Inflammatory macrophage (primary cell): ENCODE results near the gene HADHA.
A peak's percentile ranks its signal among the peaks of the same experiment; 100 is the strongest.
"Not testable (repeated sequence)": the region's sequence is repeated elsewhere in the genome, so short reads cannot be mapped to it uniquely, and the experiment has no call there.

Experiments
- DNase-seq, 2 donors: peaks; one replicate each; pipeline ENCODE4 v3.0.0-alpha.2; 2020 to 2022
- total RNA-seq, 18 experiments: gene quantifications; one replicate each; lab custom pipeline; 2026; ENCODE audit warnings: mixed read lengths in 6 of 18, inconsistent platforms in 2 of 18; lab: John Stamatoyannopoulos, UW

Gene HADHA
- 194 to 413 (median 327) reads per million in 18 experiments for total RNA-seq

DNA sequence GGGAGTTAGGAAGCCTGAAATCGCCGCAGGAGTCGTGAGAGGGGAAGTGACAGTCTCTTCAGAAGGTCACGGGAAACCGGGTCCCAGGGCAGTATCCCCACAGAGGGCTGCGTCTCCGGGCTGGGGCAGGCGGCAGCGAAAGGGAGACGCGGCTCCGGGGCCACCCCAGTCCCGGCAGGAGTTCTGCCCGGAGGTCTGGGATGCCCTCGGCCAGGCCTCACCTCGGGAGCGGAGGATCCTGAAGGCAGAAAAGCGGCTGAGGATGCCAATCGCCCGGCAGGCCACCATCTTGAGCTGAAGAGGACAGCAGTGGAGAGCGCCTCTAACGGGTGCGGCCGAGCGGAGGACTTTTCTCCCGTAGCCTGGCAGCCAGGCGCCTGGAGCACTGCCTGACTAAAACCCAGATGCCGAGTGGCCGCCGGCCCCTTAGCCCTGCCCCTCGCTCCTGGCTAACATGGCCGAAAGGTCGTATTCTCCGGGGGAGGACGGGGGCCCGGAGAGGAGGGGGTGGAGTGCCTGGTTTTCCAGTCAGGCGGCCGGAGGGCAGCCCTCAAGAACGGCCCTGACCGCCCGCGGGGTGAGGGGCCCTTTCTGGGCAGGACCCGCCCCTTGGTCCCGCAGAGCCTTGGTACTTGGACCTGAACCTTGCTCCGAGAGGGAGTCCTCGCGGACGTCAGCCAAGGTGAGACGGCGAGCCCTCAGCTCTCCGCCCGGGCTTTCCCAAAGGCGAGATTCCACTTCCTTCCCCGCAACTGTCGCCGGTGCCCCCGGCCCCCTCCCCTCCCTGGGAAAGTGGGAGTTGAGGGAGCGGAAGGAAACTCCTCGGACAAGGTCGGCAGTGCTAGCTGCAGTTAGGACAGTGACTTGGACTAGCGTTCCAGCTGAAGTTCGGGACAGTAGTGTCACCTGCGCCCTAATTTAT is at the start of gene HADHA, which contains the start of gene HADHB:
Gene HADHA, minus strand, starts transcription at position 324 of the 922 bp plus-strand sequence. Its CDS starts 36 bp downstream, at position 288.
Gene HADHB, plus strand, starts transcription at position 631 of the 922 bp plus-strand sequence. CDS start 9,316 bp downstream, outside the sequence.
- peak; percentile 82 to 90 for DNase-seq

- DNase-seq: peak; percentile 63 to 89
Measured at GRCh38 chr2:26292646-26293045, 48.2 kb upstream of the HADHA start.

DNA sequence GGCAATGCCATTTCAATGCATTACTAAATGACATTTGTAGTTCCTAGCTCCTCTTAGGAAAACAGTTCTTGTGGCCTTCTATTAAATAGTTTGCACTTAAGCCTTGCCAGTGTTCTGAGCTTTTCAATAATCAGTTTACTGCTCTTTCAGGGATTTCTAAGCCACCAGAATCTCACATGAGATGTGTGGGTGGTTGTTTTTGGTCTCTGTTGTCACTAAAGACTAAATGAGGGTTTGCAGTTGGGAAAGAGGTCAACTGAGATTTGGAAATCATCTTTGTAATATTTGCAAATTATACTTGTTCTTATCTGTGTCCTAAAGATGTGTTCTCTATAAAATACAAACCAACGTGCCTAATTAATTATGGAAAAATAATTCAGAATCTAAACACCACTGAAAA is 45.6 kb upstream of the HADHA start:
- DNase-seq: peak; percentile 79 to 88

- no peak for DNase-seq
Measured at GRCh38 chr2:26285931-26286330, 41.5 kb upstream of the HADHA start.

DNA sequence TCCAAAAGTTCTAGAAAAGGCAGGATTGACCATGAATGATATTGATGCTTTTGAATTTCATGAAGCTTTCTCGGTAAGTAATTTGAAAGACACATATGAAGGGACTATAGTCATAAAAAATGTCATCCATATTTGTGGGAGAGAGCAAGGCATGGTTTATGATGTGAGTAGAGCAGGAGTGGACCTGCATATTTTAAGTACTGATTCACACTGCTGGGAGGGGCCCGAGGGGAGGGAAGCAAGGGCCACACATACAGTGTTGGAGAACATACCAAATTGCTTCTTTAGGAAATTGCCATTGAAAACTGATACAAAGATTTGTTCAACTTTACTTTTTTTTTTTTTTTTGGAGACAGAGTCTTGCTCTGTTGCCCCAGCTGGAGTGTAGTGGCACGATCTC is 39.7 kb upstream of the HADHA start:
- DNase-seq: no peak

GRCh38 chr2:26283606-26284005 is 39.2 kb upstream of the HADHA start:
- no peak for DNase-seq

GRCh38 chr2:26281226-26281625 is 36.8 kb upstream of the HADHA start:
- no peak for DNase-seq

DNA sequence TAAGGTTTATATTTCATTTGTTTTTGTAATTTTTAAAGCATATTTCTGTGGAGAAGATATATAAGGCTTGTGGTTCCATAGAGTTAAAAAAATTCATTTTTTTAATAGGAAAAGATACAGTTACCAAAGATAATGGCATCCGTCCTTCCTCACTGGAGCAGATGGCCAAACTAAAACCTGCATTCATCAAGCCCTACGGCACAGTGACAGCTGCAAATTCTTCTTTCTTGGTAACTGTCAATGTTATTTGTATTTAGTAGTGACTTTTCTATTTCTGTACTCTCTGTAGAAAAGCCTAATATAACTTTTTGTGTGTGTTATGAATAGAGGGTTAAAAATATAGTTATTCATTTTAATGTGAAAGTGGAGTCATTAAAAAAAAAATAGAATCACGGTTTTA is 35.5 kb upstream of the HADHA start:
- no peak for DNase-seq

GRCh38 chr2:26276484-26277227 is 32.2 kb upstream of the HADHA start:
- no peak for DNase-seq

DNA sequence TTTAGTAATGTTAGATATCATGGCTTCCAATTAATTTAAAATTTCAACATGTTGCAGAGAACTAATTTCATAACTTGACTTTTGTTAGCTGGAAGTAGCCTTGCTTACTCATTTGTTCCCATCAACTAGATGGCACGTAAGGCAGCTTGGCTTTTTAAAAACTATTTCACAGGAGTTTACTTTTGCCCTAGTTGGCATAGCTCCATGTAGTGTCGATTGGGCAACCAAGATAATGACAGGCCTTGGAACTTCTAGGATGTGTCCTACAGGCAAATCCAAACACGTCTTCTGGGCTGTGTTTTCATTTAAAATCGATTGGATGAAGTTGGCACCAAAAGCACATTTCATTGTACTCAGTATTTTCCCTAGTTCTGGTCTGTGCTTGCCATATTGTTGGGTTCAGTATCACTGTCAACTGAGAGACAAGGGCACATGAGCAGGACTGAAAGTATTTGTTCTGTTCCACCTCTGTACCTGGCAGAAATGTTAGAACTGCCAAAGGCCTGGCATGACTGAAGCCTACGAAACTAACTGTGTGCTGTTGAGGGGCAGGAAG is 29.7 kb upstream of the HADHA start:
- peak; percentile 85 to 90 for DNase-seq

DNA sequence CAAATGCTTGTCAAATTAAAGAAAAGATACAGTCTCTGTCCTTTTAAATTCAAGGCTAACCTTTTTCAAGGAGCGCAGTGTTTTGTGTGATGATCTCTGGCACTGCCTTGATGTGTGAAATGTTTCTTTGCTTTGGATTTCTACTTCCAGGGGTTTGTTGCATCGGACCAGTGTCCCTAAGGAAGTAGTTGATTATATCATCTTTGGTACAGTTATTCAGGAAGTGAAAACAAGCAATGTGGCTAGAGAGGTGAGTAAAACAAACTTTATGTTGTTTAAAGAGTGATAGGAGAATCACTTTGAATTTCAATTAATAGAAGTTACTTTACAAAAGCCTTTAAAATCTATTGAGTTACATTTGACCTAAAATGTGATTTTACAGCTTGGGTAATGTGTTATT is 29.1 kb upstream of the HADHA start:
- peak; percentile 47 to 50 for DNase-seq

GRCh38 chr2:26270373-26270772 is 25.9 kb upstream of the HADHA start:
- DNase-seq: peak in 1 of 2 donors; percentile 7

DNA sequence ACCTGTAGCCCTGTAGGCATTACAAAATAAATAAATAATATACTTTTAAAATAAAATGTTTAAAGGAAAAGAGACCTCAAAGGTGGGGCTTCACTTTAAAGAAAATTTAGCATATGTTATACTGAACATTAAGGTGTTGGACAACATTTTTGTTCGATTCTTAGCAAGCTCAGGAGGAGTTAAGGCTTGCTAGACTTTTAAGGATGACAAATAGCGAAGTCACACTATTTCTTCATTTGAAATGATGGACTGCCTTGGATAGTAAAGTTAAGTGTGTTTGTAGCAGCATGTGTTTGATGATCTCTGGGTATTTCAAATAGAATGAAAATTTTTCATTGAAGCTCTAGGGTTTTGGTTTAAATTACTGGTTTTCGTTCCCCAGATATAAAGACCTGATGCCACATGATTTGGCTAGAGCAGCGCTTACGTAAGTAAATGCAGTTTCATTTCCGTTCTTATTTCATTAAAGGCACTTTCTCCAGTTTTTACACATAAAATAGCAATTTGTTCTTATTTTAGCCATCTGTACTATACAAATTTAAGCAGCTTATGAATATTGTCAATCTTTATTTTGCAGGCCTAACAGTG is 25.2 kb upstream of the HADHA start:
- DNase-seq: peak; percentile 53 to 65

DNA sequence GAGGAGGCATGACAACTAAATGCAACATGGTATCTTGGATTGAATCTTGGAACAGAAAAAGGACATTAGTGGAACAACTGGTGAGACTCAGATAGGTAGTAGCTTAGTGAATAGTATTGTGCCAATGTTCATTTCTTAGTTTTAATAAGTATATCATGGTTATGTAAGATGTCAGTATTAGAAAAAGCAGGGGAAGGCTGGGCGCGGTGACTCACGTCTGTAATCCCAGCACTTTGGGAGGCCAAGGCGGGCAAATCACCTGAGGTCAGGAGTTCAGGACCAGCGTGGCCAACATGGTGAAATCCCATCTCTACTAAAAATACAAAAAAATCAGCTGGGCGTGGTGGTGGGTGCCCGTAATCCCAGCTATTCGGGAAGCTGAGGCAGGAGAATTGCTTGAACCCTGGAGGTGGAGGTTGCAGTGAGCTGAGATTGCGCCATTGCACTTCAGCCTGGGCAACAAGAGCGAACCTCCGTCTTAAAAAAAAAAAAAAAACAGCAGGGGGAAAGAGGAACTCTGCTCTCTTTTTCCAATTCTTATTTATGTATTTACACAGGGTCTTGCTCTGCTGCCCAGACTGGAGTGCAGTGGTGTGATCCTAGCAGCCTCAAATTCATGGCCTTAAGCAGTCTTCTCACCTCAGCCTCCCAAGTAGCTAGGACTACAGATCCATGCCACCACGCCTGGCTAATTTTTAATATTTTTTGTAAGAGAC is 24.4 kb upstream of the HADHA start:
- peak; percentile 35 for DNase-seq

DNA sequence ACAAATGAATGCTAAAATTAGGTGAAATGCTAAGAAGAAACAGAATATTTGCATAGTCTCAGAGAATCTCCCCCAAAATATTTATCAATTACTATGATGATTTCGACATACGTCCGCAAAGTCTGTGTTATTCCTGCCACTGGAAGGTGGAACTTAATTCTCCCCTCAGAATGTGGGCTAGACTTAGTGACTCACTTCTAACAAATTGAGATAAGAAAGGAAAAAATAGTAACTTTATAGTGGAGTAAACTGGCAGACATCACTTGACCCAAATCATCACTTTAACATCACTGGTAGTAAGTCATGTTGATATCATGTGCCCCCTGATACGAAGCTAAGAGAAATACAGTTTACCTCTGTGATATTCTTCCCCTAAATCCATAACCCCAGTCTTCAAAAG is 23.8 kb upstream of the HADHA start:
- peak; percentile 24 to 42 for DNase-seq

DNA sequence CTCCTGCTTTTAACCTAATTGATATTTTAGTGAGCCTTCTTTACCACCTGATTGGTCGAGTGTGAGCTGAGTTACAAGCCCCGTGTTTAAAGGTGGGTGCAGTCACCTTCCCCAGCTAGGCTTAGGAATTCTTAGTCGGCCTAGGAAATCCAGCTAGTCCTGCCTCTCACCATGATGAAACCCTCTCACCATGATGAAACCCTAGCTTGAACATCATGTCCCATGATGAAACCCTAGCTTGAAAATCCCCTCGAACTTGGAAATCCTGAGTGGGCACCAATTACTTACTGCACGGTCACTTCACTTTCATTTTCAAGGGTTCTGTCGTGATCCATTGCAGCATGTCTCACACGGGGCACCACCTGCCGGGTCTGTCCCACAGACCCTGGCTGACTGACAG is 14.4 kb upstream of the HADHA start:
- not testable (repeated sequence) for DNase-seq

- peak; percentile 54 to 56 for DNase-seq
Measured at GRCh38 chr2:26255759-26256384, 11.4 kb upstream of the HADHA start.

DNA sequence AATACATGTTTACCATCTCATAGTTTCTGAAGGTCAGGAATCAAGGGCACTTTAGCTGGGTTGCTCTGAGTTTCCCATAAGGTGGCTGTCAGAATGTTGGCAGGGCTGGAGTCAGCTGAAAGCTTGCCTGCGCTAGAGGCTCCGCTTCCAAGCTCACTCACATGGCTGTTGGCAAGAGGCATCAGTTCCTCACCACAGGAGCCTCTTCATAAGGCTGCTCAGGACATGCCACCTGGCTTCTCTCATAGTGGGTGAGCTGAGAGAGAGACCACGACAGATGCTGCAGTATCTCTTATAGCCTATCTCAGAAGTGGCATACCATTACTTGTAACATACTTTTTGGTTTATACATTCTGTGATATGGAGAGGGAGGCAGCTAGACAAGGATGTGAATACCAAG is 7.5 kb upstream of the HADHA start:
- DNase-seq: no peak

DNA sequence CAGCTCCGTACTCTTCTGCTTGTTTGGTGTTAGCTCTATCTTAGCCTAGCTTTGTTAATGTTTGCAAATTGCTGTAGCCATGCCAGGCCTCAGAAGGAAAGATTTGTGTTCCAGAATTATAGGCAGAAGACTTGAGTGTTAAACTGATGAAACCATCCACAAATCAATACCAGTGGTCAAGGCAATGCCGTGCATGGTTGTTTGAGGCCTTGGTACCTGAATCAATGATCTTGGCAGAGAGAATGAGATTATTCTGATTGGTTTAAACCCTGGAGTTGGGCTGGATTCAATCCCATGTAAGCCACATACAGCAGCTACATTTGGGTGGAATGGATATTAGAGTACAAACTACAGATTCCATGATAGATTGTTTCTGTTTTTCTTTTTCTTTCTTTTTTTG is 5.2 kb upstream of the HADHA start:
- DNase-seq: no peak

- DNase-seq: peak; percentile 50 to 67
Measured at GRCh38 chr2:26246818-26247217, 2.4 kb upstream of the HADHA start.

DNA sequence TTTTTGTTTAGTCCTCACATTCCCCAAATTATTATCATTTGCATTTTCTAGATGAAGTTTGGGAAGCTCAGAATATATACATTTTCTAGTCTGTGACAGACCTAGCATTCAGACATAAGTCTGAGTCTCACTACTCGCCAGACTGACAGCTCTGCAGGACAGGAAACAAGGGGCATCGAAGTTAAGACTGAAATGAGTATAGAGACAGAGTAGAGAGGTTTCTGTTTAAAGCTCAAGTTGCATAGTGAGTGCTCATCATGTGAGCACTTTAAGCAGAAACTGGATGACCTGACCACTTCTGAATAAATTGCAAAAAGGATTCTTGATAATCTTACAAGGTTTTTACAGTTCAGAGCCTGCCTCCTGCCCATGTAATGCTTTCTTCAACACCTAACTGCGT is 1.4 kb upstream of the HADHA start:
- DNase-seq: peak in 1 of 2 donors; percentile 30
